AG09309 (cell line): ENCODE results near the gene PTPRN2.

Experiments
- DNase-seq: peaks from one replicate; pipeline ENCODE4 v3.0.0-alpha.2; 2010; ENCODE audit warnings: low read depth
- H3K4me3 ChIP-seq: 2 replicates; pipeline ENCODE4 v1.5.1; 2011; ENCODE audit warnings: mild to moderate bottlenecking, low read depth, low read length, moderate library complexity; ENCODE audit not compliant: control insufficient read depth
- CTCF ChIP-seq: IDR thresholded peaks from 2 replicates; pipeline ENCODE4 v1.5.1; 2011; ENCODE audit warnings: mild to moderate bottlenecking, low read depth, low read length, inconsistent platforms; ENCODE audit not compliant: insufficient read depth, control insufficient read depth; ENCODE audit errors: missing control alignments

Gene PTPRN2

GRCh38 chr7:157635669-157636068 lies 952.0 kb downstream of the PTPRN2 start:
- TF ChIP-seq CTCF = no peak
- H3K4me3 ChIP-seq = no peak overlapping the region
- DNase-seq = no peak

GRCh38 chr7:157635148-157635500 lies 952.5 kb downstream of the PTPRN2 start:
- no peak for DNase-seq
- no peak overlapping the region for H3K4me3 ChIP-seq
- no peak for TF ChIP-seq CTCF

GRCh38 chr7:157634401-157635147 lies 953.0 kb downstream of the PTPRN2 start:
- H3K4me3 ChIP-seq = no peak overlapping the region
- TF ChIP-seq CTCF = no peak
- no peak for DNase-seq

GRCh38 chr7:157633465-157634185 lies 954.0 kb downstream of the PTPRN2 start:
- no peak for DNase-seq
- H3K4me3 ChIP-seq = no peak overlapping the region
- TF ChIP-seq CTCF = no peak

GRCh38 chr7:157630301-157630853 lies 957.2 kb downstream of the PTPRN2 start:
- no peak for DNase-seq
- H3K4me3 ChIP-seq = no peak overlapping the region
- TF ChIP-seq CTCF = no peak

- TF ChIP-seq CTCF = no peak
- H3K4me3 ChIP-seq = no peak overlapping the region
- DNase-seq = no peak
Observed at GRCh38 chr7:157628456-157628855, 959.2 kb downstream of the PTPRN2 start.
